NCI-H1048 (cell line): Measurements from ENCODE around the gene CDA.

Experiments used
- DNase-seq: peaks from one replicate; lab custom pipeline; 2025; lab: John Stamatoyannopoulos, UW

CDA gene

GRCh38 chr1:20615946-20616846, 27.3 kb downstream of the CDA start:
- DNase-seq, result no peak

- no peak for DNase-seq
These were observed 28.1 kb downstream of the CDA start for GRCh38 chr1:20616847-20617487.

GRCh38 chr1:20618550-20618949, 29.7 kb downstream of the CDA start:
- no peak for DNase-seq

- DNase-seq, result no peak
These were observed 31.1 kb downstream of the CDA start for GRCh38 chr1:20619999-20620398.

GRCh38 chr1:20621012-20621411, 32.1 kb downstream of the CDA start:
- DNase-seq, result no peak

GRCh38 chr1:20624709-20625108, 35.8 kb downstream of the CDA start:
- no peak for DNase-seq

GRCh38 chr1:20625176-20626097, 36.5 kb downstream of the CDA start:
- DNase-seq, result no peak

GRCh38 chr1:20626098-20626427, 37.2 kb downstream of the CDA start:
- no peak for DNase-seq

- no peak for DNase-seq
These were observed 37.6 kb downstream of the CDA start for GRCh38 chr1:20626524-20626923.

- no peak for DNase-seq
These were observed 41.8 kb downstream of the CDA start for GRCh38 chr1:20630729-20631128.

GRCh38 chr1:20632386-20632785, 43.5 kb downstream of the CDA start:
- no peak for DNase-seq

GRCh38 chr1:20633190-20634064, 44.5 kb downstream of the CDA start, which contains the start of gene PINK1:
Gene PINK1, plus strand, starts transcription at chr1:20633458. Its CDS starts 91 bp downstream, at chr1:20633549.
- peak; percentile 28 for DNase-seq

- no peak for DNase-seq
These were observed 45.2 kb downstream of the CDA start for GRCh38 chr1:20634065-20634593.

- DNase-seq, result no peak
These were observed 45.7 kb downstream of the CDA start for GRCh38 chr1:20634594-20635084.

- DNase-seq, result no peak
These were observed 48.0 kb downstream of the CDA start for GRCh38 chr1:20636785-20637347.

GRCh38 chr1:20640183-20640597, 51.3 kb downstream of the CDA start:
- no peak for DNase-seq

- no peak for DNase-seq
These were observed 53.1 kb downstream of the CDA start for GRCh38 chr1:20641975-20642374.

GRCh38 chr1:20643080-20643479, 54.2 kb downstream of the CDA start:
- DNase-seq, result no peak

- no peak for DNase-seq
These were observed 55.5 kb downstream of the CDA start for GRCh38 chr1:20644416-20644815.

- no peak for DNase-seq
These were observed 56.5 kb downstream of the CDA start for GRCh38 chr1:20645414-20645813.

GRCh38 chr1:20648438-20648837, 59.5 kb downstream of the CDA start:
- no peak for DNase-seq
